GM11168 (cell line): ENCODE measurements around the gene PRELID3B.
"Not testable (repeated sequence)": the region's sequence is repeated elsewhere in the genome, so short reads cannot be mapped to it uniquely, and the experiment has no call there.

Experiments used
- in situ Hi-C: fragments of 300-500 bp; cut with MboI; formaldehyde crosslinking; loops from one replicate; pipeline ENCODE4 v1.12.0; 2022; ENCODE audit warnings: low sequenced_read_pairs; ENCODE audit not compliant: unreplicated experiment

The PRELID3B gene

DNA sequence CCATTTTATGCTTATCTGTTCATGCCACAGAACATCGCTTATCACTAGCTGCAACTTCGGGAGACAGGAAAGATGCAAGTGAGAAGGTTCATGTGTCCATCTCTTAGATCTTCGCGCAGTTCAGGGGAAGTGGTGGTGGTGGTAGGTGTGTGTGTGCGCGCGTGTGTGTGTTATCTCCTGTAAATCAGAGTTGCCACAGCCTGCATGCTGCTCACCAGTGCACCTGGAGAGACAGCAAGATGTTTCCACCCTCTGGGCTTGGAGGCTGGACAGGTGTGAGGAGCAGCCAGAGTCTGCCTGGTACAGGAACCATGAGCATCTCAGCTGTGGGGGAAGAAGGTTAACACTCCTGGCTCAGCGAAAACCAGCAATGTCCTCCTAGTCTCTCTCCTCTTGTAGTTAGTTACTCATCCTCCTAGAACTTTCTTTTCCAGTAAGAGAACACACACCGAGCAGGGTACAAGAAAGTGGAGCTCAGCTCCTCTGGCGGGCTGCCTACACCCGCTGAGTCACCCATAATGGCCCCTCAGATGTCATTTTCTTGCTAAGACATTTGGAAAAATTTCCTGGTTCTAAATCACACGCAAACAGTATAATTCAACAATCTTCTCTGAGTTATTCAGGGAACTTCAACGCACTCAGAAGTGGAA, 28.5 kb downstream of the PRELID3B start:
- in situ Hi-C loops, result no loop called here

- in situ Hi-C loops, result no loop called here
Observed at GRCh38 chr20:59013031-59013951, 29.3 kb downstream of the PRELID3B start.

GRCh38 chr20:59011874-59012157, 30.8 kb downstream of the PRELID3B start:
- in situ Hi-C loops, result not testable (repeated sequence)

- in situ Hi-C loops, result no loop called here
Observed at GRCh38 chr20:59010995-59011873, 31.4 kb downstream of the PRELID3B start.

- in situ Hi-C loops, result no loop called here
Observed at GRCh38 chr20:59010321-59010994, 32.1 kb downstream of the PRELID3B start.

DNA sequence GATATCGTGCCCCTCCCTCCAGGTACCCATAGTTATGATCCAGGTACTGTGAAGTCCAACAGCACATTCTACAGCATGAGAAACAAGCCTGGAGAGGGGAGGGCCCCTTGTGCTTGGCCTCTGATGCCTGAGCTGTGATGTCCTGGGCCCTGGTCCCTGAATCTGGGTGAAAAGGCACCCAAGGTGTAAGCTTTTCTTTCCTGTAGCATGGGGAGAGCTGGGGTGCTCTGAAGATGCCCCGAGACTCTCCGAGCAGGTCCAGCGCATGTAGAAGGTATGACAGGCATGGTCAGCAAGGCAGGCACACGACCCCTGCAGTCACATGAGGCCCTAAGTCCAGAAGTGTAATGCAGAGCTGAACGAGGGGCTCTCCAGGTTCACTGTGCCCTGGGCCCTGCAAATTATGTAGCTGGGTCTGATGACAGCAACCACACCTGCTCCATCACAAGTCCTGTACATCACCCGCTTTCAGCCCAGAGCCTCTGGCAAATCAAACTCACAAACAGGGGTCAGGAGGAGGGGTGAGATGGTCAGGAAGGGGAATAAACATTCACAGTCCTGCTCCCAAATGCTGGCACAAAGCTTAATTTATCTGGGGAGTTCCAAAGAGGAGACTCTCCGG, 33.8 kb downstream of the PRELID3B start:
- in situ Hi-C loops, result loop anchor here (5.0 kb wide), 1 partner anchor 33 kb away; the partner anchor contains the start of gene PRELID3B

DNA sequence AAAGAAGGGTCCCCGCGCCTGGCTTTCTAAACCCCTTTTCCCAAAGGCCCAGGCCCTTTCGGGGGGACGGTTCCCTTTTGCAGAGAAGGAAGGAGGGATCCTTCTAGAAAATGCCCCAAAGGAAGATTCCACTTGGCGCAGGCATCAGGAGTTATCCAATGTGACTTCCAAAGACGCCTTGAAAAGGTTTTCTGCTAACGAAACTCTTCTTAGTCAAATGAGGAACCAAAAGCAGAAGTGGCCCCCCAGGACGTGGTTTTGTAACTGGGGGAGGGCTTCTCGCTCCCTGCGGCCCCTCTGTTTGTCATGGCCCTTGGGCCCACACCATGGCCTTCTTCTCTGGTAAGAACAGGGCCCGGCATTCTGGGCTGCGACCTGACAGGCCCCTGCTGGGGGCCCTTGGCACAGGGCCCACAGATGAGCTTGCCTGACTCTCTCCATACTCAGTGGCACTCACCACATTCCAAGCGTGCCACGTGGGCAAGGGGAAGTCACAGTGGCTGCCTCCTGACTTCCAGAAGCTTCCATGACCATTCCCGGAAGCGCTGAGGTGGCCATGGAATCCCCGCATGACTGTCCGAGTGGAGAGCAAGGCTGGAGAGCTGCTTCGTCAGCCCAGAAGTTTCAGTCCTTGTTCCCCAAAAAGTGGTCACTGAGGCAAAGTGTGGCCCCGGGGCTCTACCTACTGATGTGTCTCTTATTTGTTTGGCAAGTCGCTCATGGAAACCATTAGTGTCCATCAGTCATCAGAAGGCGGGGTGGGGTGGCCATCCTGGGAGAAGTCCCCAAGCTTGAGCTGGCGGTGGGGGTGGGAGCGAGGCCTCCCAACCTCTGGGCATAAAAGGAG, 34.7 kb downstream of the PRELID3B start:
- in situ Hi-C loops, result loop anchor here (5.0 kb wide), 1 partner anchor 34 kb away; the partner anchor contains the start of gene PRELID3B

DNA sequence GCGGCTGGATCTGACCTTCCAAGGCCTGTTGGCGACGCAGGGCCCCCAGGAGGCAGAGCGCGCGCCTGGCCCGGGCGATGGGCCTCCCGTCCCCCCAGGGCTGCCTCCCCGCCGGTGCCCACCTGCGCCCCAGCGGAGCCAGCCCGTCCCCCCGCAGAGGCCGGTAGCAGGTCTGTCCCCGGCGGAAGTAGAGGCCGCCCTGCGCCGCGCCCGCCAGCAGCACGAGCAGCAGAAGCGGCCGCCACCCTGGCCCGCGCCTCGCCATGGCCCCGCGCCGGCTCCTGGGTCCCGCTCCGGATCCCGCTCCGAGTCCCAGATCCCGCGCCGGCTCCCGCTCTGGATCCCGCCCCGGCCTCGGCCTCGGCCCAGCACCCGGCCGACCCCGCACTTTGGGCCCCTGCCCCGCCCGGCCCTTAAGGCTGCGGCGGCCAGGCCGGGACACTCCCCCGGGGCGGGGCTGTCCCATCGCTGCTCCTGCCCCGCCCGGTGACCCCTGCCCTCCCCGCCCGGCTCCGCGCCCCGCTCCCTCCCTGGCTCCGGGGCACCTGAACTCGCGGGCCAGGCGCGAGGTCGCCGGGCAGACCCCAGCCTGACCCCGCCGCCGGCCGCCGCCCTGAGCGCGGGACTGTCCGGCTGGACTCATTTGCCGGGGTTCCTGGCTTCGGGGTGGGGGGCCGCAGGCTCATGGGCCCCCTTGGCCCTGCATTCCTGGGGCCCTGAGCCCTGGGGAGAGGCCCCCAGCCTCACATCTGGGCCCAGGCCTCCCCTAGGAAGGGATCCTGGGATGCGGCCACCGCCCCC, 35.5 kb downstream of the PRELID3B start, which contains the start of gene CTSZ:
TSS of gene CTSZ (minus strand) at position 391 of the 801 bp plus-strand sequence. CDS start at position 265, 126 bp downstream.
- in situ Hi-C loops, result loop anchor here (5.0 kb wide), 1 partner anchor 35 kb away; the partner anchor contains the start of gene PRELID3B

- in situ Hi-C loops, result loop anchor here (5.0 kb wide), 1 partner anchor 36 kb away; the partner anchor contains the start of gene PRELID3B
Observed at GRCh38 chr20:59006167-59006863, 36.3 kb downstream of the PRELID3B start.

DNA sequence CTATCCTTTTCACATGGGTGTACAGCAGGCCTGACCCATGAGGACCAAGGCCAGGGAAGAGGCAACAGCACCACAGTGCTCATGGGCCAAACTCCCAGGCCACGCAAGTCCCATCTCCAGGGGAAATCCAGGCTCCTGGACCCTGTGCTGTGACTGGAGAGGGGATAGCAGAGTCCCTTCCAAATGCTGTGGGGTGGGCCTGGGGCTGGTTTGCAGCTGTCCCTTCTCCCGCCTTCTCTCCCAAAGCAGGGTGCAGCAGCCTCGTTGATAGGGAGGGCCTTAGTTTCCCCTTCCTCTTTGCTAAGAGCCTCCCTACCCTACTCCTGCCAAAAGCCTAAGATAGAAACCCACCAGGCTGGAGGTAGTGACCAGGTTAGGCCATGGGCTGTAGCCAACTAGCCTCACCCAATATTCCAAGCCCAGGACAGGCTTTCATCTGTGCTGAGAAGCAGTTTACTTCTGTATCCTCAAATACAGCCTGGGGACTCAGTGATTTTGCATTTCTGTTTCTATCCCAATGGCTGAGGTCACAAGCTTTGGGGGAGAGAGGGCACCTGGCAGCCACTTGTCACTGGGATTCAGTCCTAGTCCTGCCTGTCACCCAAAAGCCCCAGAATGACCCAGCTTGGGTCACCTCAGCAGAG, 36.9 kb downstream of the PRELID3B start:
- in situ Hi-C loops, result loop anchor here (5.0 kb wide), 1 partner anchor 37 kb away; the partner anchor contains the start of gene PRELID3B

DNA sequence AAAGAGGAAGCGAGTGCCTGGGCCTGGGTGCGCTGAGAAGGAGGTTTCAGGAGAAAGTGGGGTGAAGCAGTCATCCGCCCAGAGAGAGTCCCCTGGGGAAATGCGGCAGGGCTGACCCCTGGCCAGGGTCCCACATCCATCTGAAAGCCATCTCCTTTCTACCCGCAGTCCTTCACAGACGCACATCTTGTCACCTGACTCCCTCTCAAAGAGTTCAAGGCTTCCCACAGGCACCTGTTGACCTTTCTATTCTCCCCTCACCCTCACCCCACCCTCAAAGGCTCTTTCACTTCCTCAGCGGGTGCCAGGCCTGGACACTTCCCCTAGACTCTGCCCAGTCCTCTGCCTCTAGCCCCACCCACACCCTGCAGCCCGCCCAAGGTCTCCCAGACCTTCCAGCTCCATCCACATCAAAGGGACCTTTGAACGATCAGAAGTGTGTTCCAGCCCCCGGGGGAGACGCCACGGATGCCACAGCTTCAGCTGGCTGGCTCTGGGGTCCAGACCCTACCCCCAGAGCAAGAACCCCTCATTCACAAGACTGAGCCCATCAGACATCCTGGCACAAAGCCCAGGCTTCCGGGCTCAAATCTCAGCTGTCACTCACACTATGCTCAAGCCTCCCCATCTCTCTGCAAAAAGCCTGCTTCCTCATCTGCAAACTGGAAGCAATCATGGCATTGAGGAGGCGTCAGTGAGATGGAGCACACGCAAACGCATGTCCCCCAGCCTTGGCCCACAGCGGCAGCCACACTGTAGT, 37.6 kb downstream of the PRELID3B start:
- in situ Hi-C loops, result loop anchor here (5.0 kb wide), 1 partner anchor 37 kb away; the partner anchor contains the start of gene PRELID3B

DNA sequence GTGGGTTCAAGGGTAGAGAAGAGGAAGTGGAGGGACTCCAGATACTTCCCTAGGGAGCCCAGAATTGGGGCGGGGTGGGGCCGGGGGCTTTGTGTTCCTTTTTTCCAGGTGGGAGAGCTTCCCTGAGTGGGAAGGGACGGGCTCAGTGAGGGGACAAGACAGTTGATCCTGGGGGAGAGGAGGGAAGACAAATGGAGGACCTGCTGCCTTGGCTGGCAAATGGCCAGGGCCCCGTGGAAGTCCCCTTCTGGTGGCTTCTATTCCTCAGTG, 38.2 kb downstream of the PRELID3B start:
- in situ Hi-C loops, result no loop called here

GRCh38 chr20:59003836-59004492, 38.6 kb downstream of the PRELID3B start:
- in situ Hi-C loops, result no loop called here

GRCh38 chr20:59002874-59003399, 39.6 kb downstream of the PRELID3B start:
- in situ Hi-C loops, result no loop called here

GRCh38 chr20:59002388-59002787, 40.2 kb downstream of the PRELID3B start:
- in situ Hi-C loops, result no loop called here
